Upper lobe of right lung (tissue), 1 donor: ENCODE data around the gene RPS6KA1. TPM values are rescaled to one million over a fixed set of nuclear protein-coding genes. Genes with fewer than 3 reads are reported as not detected.
A peak's percentile ranks its signal among the peaks of the same experiment; 100 is the strongest.

Source experiments
- ATAC-seq: fragments of 200-7000 bp; cut with Tn5 transposase; one replicate; pipeline ENCODE4 v1.9.1; 2020; ENCODE audit warnings: mild to moderate bottlenecking, moderate library complexity
- DNase-seq: peaks from one replicate; pipeline ENCODE4 v3.0.0-alpha.2; 2020
- H3K27ac ChIP-seq: fragments of 200-600 bp; one replicate; pipeline ENCODE4 v1.8.0; 2022
- H3K27me3 ChIP-seq: fragments of 200-600 bp; one replicate; pipeline ENCODE4 v1.8.0; 2022; ENCODE audit warnings: mild to moderate bottlenecking
- H3K36me3 ChIP-seq: fragments of 200-600 bp; one replicate; pipeline ENCODE4 v1.8.0; 2022
- H3K4me1 ChIP-seq: fragments of 200-600 bp; one replicate; pipeline ENCODE4 v1.8.0; 2022
- H3K4me3 ChIP-seq: fragments of 200-600 bp; one replicate; pipeline ENCODE4 v1.8.0; 2022; ENCODE audit warnings: mild to moderate bottlenecking
- H3K9me3 ChIP-seq: fragments of 200-600 bp; one replicate; pipeline ENCODE4 v1.8.0; 2022
- CTCF ChIP-seq: fragments of 200-600 bp; IDR thresholded peaks from one replicate; pipeline ENCODE4 v1.8.0; 2022; ENCODE audit warnings: antibody characterized with exemption
- intact Hi-C: fragments of 100-400 bp; cut with DNase I; formaldehyde crosslinking; loops from one replicate; pipeline ENCODE4 v1.11.0; 2022
- total RNA-seq: library from RNA; stranded (reverse); fragmentation: NEBNext Ultra II Directional; extraction: Animal tissue kit (Norgen Biotek cat#: 25700); gene quantifications from one replicate; pipeline ENCODE4 v1.2.1, GENCODE V29; 2021
- donor health status: DM: no; HTN: yes; CAD: no; lungs with severe emphysema.

The RPS6KA1 gene
- total RNA-seq, 1 donor from 2014 or later = 124 TPM

- peaks cover 46% of the 10 kb centered on the region for H3K4me1 ChIP-seq
- H3K4me3 ChIP-seq = no peak overlapping the region
- H3K27ac ChIP-seq = no peak overlapping the region
Measured at GRCh38 chr1:26538480-26539412, 9.2 kb downstream of the RPS6KA1 start.

GRCh38 chr1:26539722-26540121 is 10.2 kb downstream of the RPS6KA1 start:
- Histone ChIP-seq H3K4me1 (peaks cover 36% of the 10 kb centered on the region), H3K27me3 (no peaks in the 10 kb centered on the region), H3K36me3 (peaks cover 5% of the 10 kb centered on the region), H3K9me3 (no peaks in the 10 kb centered on the region), H3K4me3 (no peak overlapping the region), H3K27ac (peak overlapping the region; percentile 55)
- no peak for TF ChIP-seq CTCF
- DNase-seq (no peak), ATAC-seq (no peak)
- intact Hi-C loops = no loop called here

More at GRCh38 chr1:26538480-26539412, 9.2 kb downstream of the RPS6KA1 start:
- DNase-seq (no peak), ATAC-seq (no peak)
- TF ChIP-seq CTCF = peak; percentile 59
- H3K36me3 ChIP-seq = peaks cover 5% of the 10 kb centered on the region
- intact Hi-C loops = no loop called here
- no peaks in the 10 kb centered on the region for H3K9me3 ChIP-seq
- no peaks in the 10 kb centered on the region for H3K27me3 ChIP-seq

GRCh38 chr1:26540351-26540750 is 10.8 kb downstream of the RPS6KA1 start:
- TF ChIP-seq CTCF = no peak
- intact Hi-C loops = no loop called here
- H3K27ac ChIP-seq = peak overlapping the region; percentile 55
- peaks cover 33% of the 10 kb centered on the region for H3K4me1 ChIP-seq
- H3K9me3 ChIP-seq = no peaks in the 10 kb centered on the region
- peaks cover 5% of the 10 kb centered on the region for H3K36me3 ChIP-seq
- H3K4me3 ChIP-seq = no peak overlapping the region
- DNase-seq (no peak), ATAC-seq (no peak)
- H3K27me3 ChIP-seq = no peaks in the 10 kb centered on the region

- Histone ChIP-seq H3K9me3 (no peaks in the 10 kb centered on the region), H3K4me3 (peak overlapping the region; percentile 35), H3K27me3 (no peaks in the 10 kb centered on the region), H3K36me3 (peaks cover 5% of the 10 kb centered on the region), H3K27ac (peak overlapping the region; percentile 86), H3K4me1 (peaks cover 33% of the 10 kb centered on the region)
- intact Hi-C loops = no loop called here
- DNase-seq = no peak
- TF ChIP-seq CTCF = no peak
- ATAC-seq = no peak
Measured at GRCh38 chr1:26541431-26541815, 11.9 kb downstream of the RPS6KA1 start.

GRCh38 chr1:26541816-26542711 is 12.5 kb downstream of the RPS6KA1 start:
- no peaks in the 10 kb centered on the region for H3K9me3 ChIP-seq
- intact Hi-C loops = no loop called here
- H3K36me3 ChIP-seq = peaks cover 9% of the 10 kb centered on the region
- H3K4me3 ChIP-seq = peak overlapping the region; percentile 35
- ATAC-seq (peak; percentile 78), DNase-seq (peak; percentile 92)
- TF ChIP-seq CTCF = peak; percentile 41
- peaks cover 33% of the 10 kb centered on the region for H3K4me1 ChIP-seq
- peak overlapping the region; percentile 86 for H3K27ac ChIP-seq
- H3K27me3 ChIP-seq = no peaks in the 10 kb centered on the region
